ENCODE measurements around the gene CDH11. TPM values are rescaled to one million over a fixed set of nuclear protein-coding genes. Genes with fewer than 3 reads are reported as not detected.

The CDH11 gene
- total and polyA plus RNA-seq, 3 experiments from 2014 or later: not detected

GRCh38 chr16:65004570-65004969 lies 117.3 kb downstream of the CDH11 start:
- Mint-ChIP-seq H3K27ac (no peak overlapping the region), H3K4me3 (no peak overlapping the region), H3K36me3 (no peaks in the 10 kb centered on the region), H3K4me1 (no peaks in the 10 kb centered on the region), H3K9me3 (peaks cover 4 to 12% (median 10%) of the 10 kb centered on the region in 5 donors), H3K27me3 (no peaks in the 10 kb centered on the region)
- H3K36me3 ChIP-seq (ENCODE audit: insufficient read depth, low read length): no peaks in the 10 kb centered on the region
- no peaks in the 10 kb centered on the region for H3K27me3 ChIP-seq (ENCODE audit: insufficient read depth, low read length, poor library complexity, severe bottlenecking)
- DNase-seq: no peak
- ChIA-PET CTCF (no interaction called here), POLR2A (no interaction called here)
- H3K9me3 ChIP-seq (ENCODE audit: low read length): no peaks in the 10 kb centered on the region
- H3K27ac ChIP-seq (ENCODE audit: low read depth, low read length): no peak overlapping the region
- no peaks in the 10 kb centered on the region for H3K4me1 ChIP-seq (ENCODE audit: insufficient read depth, low read length)
- H3K4me3 ChIP-seq (ENCODE audit: low read length): no peak overlapping the region

GRCh38 chr16:65003621-65004020 lies 118.2 kb downstream of the CDH11 start:
- Mint-ChIP-seq H3K36me3 (no peaks in the 10 kb centered on the region), H3K9me3 (peaks cover 4 to 12% (median 10%) of the 10 kb centered on the region in 5 donors), H3K4me3 (no peak overlapping the region), H3K4me1 (no peaks in the 10 kb centered on the region), H3K27ac (no peak overlapping the region), H3K27me3 (no peaks in the 10 kb centered on the region)
- POLR2A ChIA-PET: no interaction called here
- H3K27me3 ChIP-seq (ENCODE audit: insufficient read depth, low read length, poor library complexity, severe bottlenecking): no peaks in the 10 kb centered on the region
- H3K36me3 ChIP-seq (ENCODE audit: insufficient read depth, low read length): no peaks in the 10 kb centered on the region
- no peak overlapping the region for H3K4me3 ChIP-seq (ENCODE audit: low read length)
- DNase-seq: no peak
- H3K4me1 ChIP-seq (ENCODE audit: insufficient read depth, low read length): no peaks in the 10 kb centered on the region
- CTCF ChIA-PET: no interaction called here
- H3K27ac ChIP-seq (ENCODE audit: low read depth, low read length): no peak overlapping the region
- no peaks in the 10 kb centered on the region for H3K9me3 ChIP-seq (ENCODE audit: low read length)

- Histone ChIP-seq H3K27me3 (ENCODE audit: insufficient read depth, low read length, poor library complexity, severe bottlenecking) (no peaks in the 10 kb centered on the region), H3K36me3 (ENCODE audit: insufficient read depth, low read length) (no peaks in the 10 kb centered on the region), H3K4me1 (ENCODE audit: insufficient read depth, low read length) (no peaks in the 10 kb centered on the region), H3K9me3 (ENCODE audit: low read length) (no peaks in the 10 kb centered on the region), H3K27ac (ENCODE audit: low read depth, low read length) (no peak overlapping the region), H3K4me3 (ENCODE audit: low read length) (no peak overlapping the region)
- Mint-ChIP-seq H3K4me1 (no peaks in the 10 kb centered on the region), H3K36me3 (no peaks in the 10 kb centered on the region), H3K9me3 (peaks cover 4 to 16% (median 11%) of the 10 kb centered on the region in 5 donors), H3K27me3 (no peaks in the 10 kb centered on the region), H3K4me3 (no peak overlapping the region), H3K27ac (no peak overlapping the region)
- CTCF ChIA-PET: no interaction called here
- POLR2A ChIA-PET: no interaction called here
- DNase-seq: no peak
Measured at GRCh38 chr16:65002265-65002664, 119.6 kb downstream of the CDH11 start.

GRCh38 chr16:65000654-65001053 lies 121.2 kb downstream of the CDH11 start:
- Histone ChIP-seq H3K36me3 (ENCODE audit: insufficient read depth, low read length) (no peaks in the 10 kb centered on the region), H3K4me1 (ENCODE audit: insufficient read depth, low read length) (no peaks in the 10 kb centered on the region), H3K27ac (ENCODE audit: low read depth, low read length) (no peak overlapping the region), H3K27me3 (ENCODE audit: insufficient read depth, low read length, poor library complexity, severe bottlenecking) (no peaks in the 10 kb centered on the region), H3K9me3 (ENCODE audit: low read length) (no peaks in the 10 kb centered on the region), H3K4me3 (ENCODE audit: low read length) (no peak overlapping the region)
- H3K4me1 Mint-ChIP-seq: no peaks in the 10 kb centered on the region
- ChIA-PET POLR2A (no interaction called here), CTCF (no interaction called here)
- no peak for DNase-seq
- H3K36me3 Mint-ChIP-seq: no peaks in the 10 kb centered on the region
- no peaks in the 10 kb centered on the region for H3K27me3 Mint-ChIP-seq
- H3K27ac Mint-ChIP-seq: no peak overlapping the region
- H3K4me3 Mint-ChIP-seq: no peak overlapping the region
- H3K9me3 Mint-ChIP-seq: peaks cover 4 to 14% (median 8%) of the 10 kb centered on the region in 5 donors

GRCh38 chr16:64997751-64998150 lies 124.1 kb downstream of the CDH11 start:
- ChIA-PET POLR2A (no interaction called here), CTCF (no interaction called here)
- no peaks in the 10 kb centered on the region for H3K36me3 ChIP-seq (ENCODE audit: insufficient read depth, low read length)
- Mint-ChIP-seq H3K27ac (no peak overlapping the region), H3K27me3 (no peaks in the 10 kb centered on the region), H3K36me3 (no peaks in the 10 kb centered on the region), H3K9me3 (peaks cover 6 to 14% (median 11%) of the 10 kb centered on the region in 5 donors), H3K4me1 (no peaks in the 10 kb centered on the region), H3K4me3 (no peak overlapping the region)
- H3K9me3 ChIP-seq (ENCODE audit: low read length): no peaks in the 10 kb centered on the region
- no peaks in the 10 kb centered on the region for H3K4me1 ChIP-seq (ENCODE audit: insufficient read depth, low read length)
- no peak overlapping the region for H3K27ac ChIP-seq (ENCODE audit: low read depth, low read length)
- H3K4me3 ChIP-seq (ENCODE audit: low read length): no peak overlapping the region
- DNase-seq: no peak
- no peaks in the 10 kb centered on the region for H3K27me3 ChIP-seq (ENCODE audit: insufficient read depth, low read length, poor library complexity, severe bottlenecking)

GRCh38 chr16:64997121-64997520 lies 124.7 kb downstream of the CDH11 start:
- H3K9me3 ChIP-seq (ENCODE audit: low read length): no peaks in the 10 kb centered on the region
- CTCF ChIA-PET: no interaction called here

GRCh38 chr16:64996641-64997040 lies 125.2 kb downstream of the CDH11 start:
- CTCF ChIA-PET: no interaction called here
- Histone ChIP-seq H3K4me1 (ENCODE audit: insufficient read depth, low read length) (no peaks in the 10 kb centered on the region), H3K4me3 (ENCODE audit: low read length) (no peak overlapping the region), H3K27me3 (ENCODE audit: insufficient read depth, low read length, poor library complexity, severe bottlenecking) (no peaks in the 10 kb centered on the region), H3K27ac (ENCODE audit: low read depth, low read length) (no peak overlapping the region), H3K9me3 (ENCODE audit: low read length) (no peaks in the 10 kb centered on the region), H3K36me3 (ENCODE audit: insufficient read depth, low read length) (no peaks in the 10 kb centered on the region)
- H3K4me3 Mint-ChIP-seq: no peak overlapping the region
- H3K36me3 Mint-ChIP-seq: no peaks in the 10 kb centered on the region
- POLR2A ChIA-PET: no interaction called here
- no peaks in the 10 kb centered on the region for H3K4me1 Mint-ChIP-seq
- no peak for DNase-seq
- H3K9me3 Mint-ChIP-seq: peaks cover 4 to 12% (median 7%) of the 10 kb centered on the region in 5 donors
- H3K27me3 Mint-ChIP-seq: no peaks in the 10 kb centered on the region
- no peak overlapping the region for H3K27ac Mint-ChIP-seq

More at GRCh38 chr16:64997121-64997520, 124.7 kb downstream of the CDH11 start:
- Histone ChIP-seq H3K4me1 (ENCODE audit: insufficient read depth, low read length) (no peaks in the 10 kb centered on the region), H3K27me3 (ENCODE audit: insufficient read depth, low read length, poor library complexity, severe bottlenecking) (no peaks in the 10 kb centered on the region), H3K36me3 (ENCODE audit: insufficient read depth, low read length) (no peaks in the 10 kb centered on the region), H3K4me3 (ENCODE audit: low read length) (no peak overlapping the region), H3K27ac (ENCODE audit: low read depth, low read length) (no peak overlapping the region)
- H3K27me3 Mint-ChIP-seq: no peaks in the 10 kb centered on the region
- H3K4me3 Mint-ChIP-seq: no peak overlapping the region
- H3K4me1 Mint-ChIP-seq: no peaks in the 10 kb centered on the region
- no peak overlapping the region for H3K27ac Mint-ChIP-seq
- no peak for DNase-seq
- POLR2A ChIA-PET: no interaction called here
- H3K9me3 Mint-ChIP-seq: peaks cover 4 to 16% (median 9%) of the 10 kb centered on the region in 5 donors
- no peaks in the 10 kb centered on the region for H3K36me3 Mint-ChIP-seq

- H3K27ac Mint-ChIP-seq: no peak overlapping the region
- H3K4me1 Mint-ChIP-seq: no peaks in the 10 kb centered on the region
- H3K9me3 Mint-ChIP-seq: peaks cover 6 to 16% (median 12%) of the 10 kb centered on the region in 5 donors
- H3K4me1 ChIP-seq (ENCODE audit: insufficient read depth, low read length): no peaks in the 10 kb centered on the region
- H3K27me3 Mint-ChIP-seq: no peaks in the 10 kb centered on the region
- POLR2A ChIA-PET: no interaction called here
- no peaks in the 10 kb centered on the region for H3K27me3 ChIP-seq (ENCODE audit: insufficient read depth, low read length, poor library complexity, severe bottlenecking)
- H3K4me3 Mint-ChIP-seq: no peak overlapping the region
- H3K4me3 ChIP-seq (ENCODE audit: low read length): no peak overlapping the region
- H3K9me3 ChIP-seq (ENCODE audit: low read length): no peaks in the 10 kb centered on the region
- no peak overlapping the region for H3K27ac ChIP-seq (ENCODE audit: low read depth, low read length)
- no peaks in the 10 kb centered on the region for H3K36me3 Mint-ChIP-seq
- DNase-seq: no peak
- H3K36me3 ChIP-seq (ENCODE audit: insufficient read depth, low read length): no peaks in the 10 kb centered on the region
- CTCF ChIA-PET: no interaction called here
Measured at GRCh38 chr16:64993464-64993863, 128.4 kb downstream of the CDH11 start.

- Mint-ChIP-seq H3K36me3 (no peaks in the 10 kb centered on the region), H3K4me1 (no peaks in the 10 kb centered on the region), H3K4me3 (no peak overlapping the region), H3K9me3 (peaks cover 2 to 21% (median 14%) of the 10 kb centered on the region in 5 donors), H3K27me3 (no peaks in the 10 kb centered on the region), H3K27ac (no peak overlapping the region)
- H3K36me3 ChIP-seq (ENCODE audit: insufficient read depth, low read length): no peaks in the 10 kb centered on the region
- no peaks in the 10 kb centered on the region for H3K27me3 ChIP-seq (ENCODE audit: insufficient read depth, low read length, poor library complexity, severe bottlenecking)
- no peaks in the 10 kb centered on the region for H3K9me3 ChIP-seq (ENCODE audit: low read length)
- H3K4me1 ChIP-seq (ENCODE audit: insufficient read depth, low read length): no peaks in the 10 kb centered on the region
- ChIA-PET CTCF (no interaction called here), POLR2A (no interaction called here)
- no peak overlapping the region for H3K4me3 ChIP-seq (ENCODE audit: low read length)
- DNase-seq: no peak
- no peak overlapping the region for H3K27ac ChIP-seq (ENCODE audit: low read depth, low read length)
Measured at GRCh38 chr16:64991001-64991400, 130.9 kb downstream of the CDH11 start.

All from CD8-positive, alpha-beta memory T cell (primary cell).